ENCODE results near the gene SLC29A3.

DNA sequence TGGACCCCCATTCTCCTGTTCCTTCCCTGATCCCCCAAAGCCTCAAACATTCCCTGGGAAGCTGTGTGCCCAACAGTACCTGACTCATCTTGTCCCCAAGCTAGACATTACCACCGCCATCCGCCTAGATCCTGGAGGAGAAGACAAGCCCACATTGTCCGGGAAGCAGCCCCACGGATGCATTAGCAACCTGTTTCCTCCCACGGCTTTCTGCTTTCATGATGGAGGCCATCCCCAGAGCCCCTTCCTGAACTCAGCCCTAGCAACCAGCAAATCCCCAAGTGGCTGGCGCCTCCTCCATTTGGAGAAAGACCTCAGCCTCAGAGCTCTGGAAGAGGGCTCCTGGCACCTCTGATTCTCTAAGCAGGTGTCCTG lies 2.3 kb upstream of the SLC29A3 start:
- TF ChIP-seq ZNF274 (IDR thresholded peaks at IDR 0.05; ENCODE audit: low read depth, low read length): no peak
- no peak for TF ChIP-seq YY1 (IDR thresholded peaks at IDR 0.05; ENCODE audit: insufficient read depth, insufficient read length)
- TF ChIP-seq SUZ12 (IDR thresholded peaks at IDR 0.05; ENCODE audit: extremely low read depth, insufficient read depth, insufficient read length): no peak
